LNCaP clone FGC (cell line): ENCODE data around the gene GMEB2.
A peak's percentile ranks its signal among the peaks of the same experiment; 100 is the strongest.
"Not testable (repeated sequence)": the region's sequence is repeated elsewhere in the genome, so short reads cannot be mapped to it uniquely, and the experiment has no call there.

Experiments used
- DNase-seq: peaks from one replicate; pipeline ENCODE4 v3.0.0-alpha.2; 2011; ENCODE audit warnings: low read depth
- H3K4me3 ChIP-seq: 2 replicates; pipeline ENCODE4 v1.5.1; 2011; ENCODE audit warnings: mild to moderate bottlenecking, low read depth, low read length, control low read depth
- CTCF ChIP-seq: IDR thresholded peaks from 2 replicates; pipeline ENCODE4 v1.5.1; 2012; ENCODE audit warnings: mild to moderate bottlenecking; ENCODE audit not compliant: control insufficient read depth, insufficient read depth; ENCODE audit errors: extremely low read depth

The GMEB2 gene

GRCh38 chr20:63661108-63661507 lies 34.2 kb upstream of the GMEB2 start:
- DNase-seq = no peak
- TF ChIP-seq CTCF = no peak
- no peak overlapping the region for H3K4me3 ChIP-seq

GRCh38 chr20:63660622-63661021 lies 33.7 kb upstream of the GMEB2 start:
- TF ChIP-seq CTCF = no peak
- DNase-seq = no peak
- H3K4me3 ChIP-seq = no peak overlapping the region

GRCh38 chr20:63660174-63660573 lies 33.3 kb upstream of the GMEB2 start:
- not testable (repeated sequence) for DNase-seq, H3K4me3 ChIP-seq

- peak overlapping the region; percentile 67 for H3K4me3 ChIP-seq
- TF ChIP-seq CTCF = no peak
- no peak for DNase-seq
Measured at GRCh38 chr20:63659370-63659769, 32.5 kb upstream of the GMEB2 start.

- peak overlapping the region; percentile 67 for H3K4me3 ChIP-seq
- no peak for DNase-seq
- no peak for TF ChIP-seq CTCF
Measured at GRCh38 chr20:63658749-63659187, 31.9 kb upstream of the GMEB2 start.

GRCh38 chr20:63657937-63658748 lies 31.2 kb upstream of the GMEB2 start, which contains the start of gene RTEL1:
Gene RTEL1, plus strand, starts transcription at chr20:63658312. Its CDS starts 1,091 bp downstream, at chr20:63659403.
- TF ChIP-seq CTCF = no peak
- DNase-seq = peak; percentile 76
- peak within 1 kb of the TSS; percentile 67 for H3K4me3 ChIP-seq

GRCh38 chr20:63657260-63657936 lies 30.5 kb upstream of the GMEB2 start:
- H3K4me3 ChIP-seq = peak overlapping the region; percentile 67
- no peak for DNase-seq
- TF ChIP-seq CTCF = no peak
